ES-I3 (cell line): ENCODE results near the gene WT1.

Experiments used
- H3K36me3 ChIP-seq: 2 replicates; pipeline ENCODE4 v1.6.1; 2013; ENCODE audit warnings: mild to moderate bottlenecking, low read length, control low read depth, moderate library complexity; ENCODE audit not compliant: insufficient read depth
- H3K4me1 ChIP-seq: 2 replicates; pipeline ENCODE4 v1.6.1; 2013; ENCODE audit warnings: mild to moderate bottlenecking, control low read depth, low read length; ENCODE audit not compliant: insufficient read depth
- H3K9ac ChIP-seq: 2 replicates; pipeline ENCODE4 v1.6.1; 2013; ENCODE audit warnings: low read depth, mild to moderate bottlenecking, low read length, moderate library complexity
- H3K9me3 ChIP-seq: 2 replicates; pipeline ENCODE4 v1.6.1; 2013; ENCODE audit warnings: mild to moderate bottlenecking, low read length, moderate library complexity; ENCODE audit not compliant: control insufficient read depth, insufficient read depth

The WT1 gene

GRCh38 chr11:32434356-32435151 lies 785 bp downstream of the WT1 start:
- Histone ChIP-seq H3K9me3 (no peaks in the 10 kb centered on the region; the same call in 1 of the 2 replicates), H3K36me3 (no peaks in the 10 kb centered on the region), H3K4me1 (peaks cover 5% of the 10 kb centered on the region), H3K9ac (peak overlapping the region; percentile 31; the same call in 1 of the 2 replicates)

- H3K9ac ChIP-seq = peak overlapping the region; percentile 31; the same call in 1 of the 2 replicates
These were observed 1.4 kb downstream of the WT1 start for GRCh38 chr11:32433914-32434355.

GRCh38 chr11:32433101-32433913 lies 2.0 kb downstream of the WT1 start:
- H3K9ac ChIP-seq = peak overlapping the region; percentile 31; the same call in 1 of the 2 replicates
- no peaks in the 10 kb centered on the region; the same call in none of the 2 replicates for H3K4me1 ChIP-seq
- no peaks in the 10 kb centered on the region for H3K36me3 ChIP-seq
- no peaks in the 10 kb centered on the region for H3K9me3 ChIP-seq

More at GRCh38 chr11:32433914-32434355, 1.4 kb downstream of the WT1 start:
- Histone ChIP-seq H3K9me3 (no peaks in the 10 kb centered on the region; the same call in 1 of the 2 replicates), H3K36me3 (no peaks in the 10 kb centered on the region), H3K4me1 (peaks cover 5% of the 10 kb centered on the region)

GRCh38 chr11:32432565-32432964 lies 2.8 kb downstream of the WT1 start:
- no peaks in the 10 kb centered on the region for H3K36me3 ChIP-seq
- no peaks in the 10 kb centered on the region for H3K9me3 ChIP-seq
- no peak overlapping the region for H3K9ac ChIP-seq
- no peaks in the 10 kb centered on the region; the same call in none of the 2 replicates for H3K4me1 ChIP-seq

GRCh38 chr11:32430568-32431381 lies 4.6 kb downstream of the WT1 start:
- H3K9ac ChIP-seq = peak overlapping the region; percentile 39; the same call in 1 of the 2 replicates
- no peaks in the 10 kb centered on the region for H3K9me3 ChIP-seq
- H3K4me1 ChIP-seq = no peaks in the 10 kb centered on the region; the same call in none of the 2 replicates
- H3K36me3 ChIP-seq = no peaks in the 10 kb centered on the region

- no peaks in the 10 kb centered on the region; the same call in none of the 2 replicates for H3K4me1 ChIP-seq
- H3K9ac ChIP-seq = no peak overlapping the region
- H3K9me3 ChIP-seq = no peaks in the 10 kb centered on the region
- H3K36me3 ChIP-seq = no peaks in the 10 kb centered on the region
These were observed 5.9 kb downstream of the WT1 start for GRCh38 chr11:32429477-32429876.

GRCh38 chr11:32428665-32429303 lies 6.6 kb downstream of the WT1 start:
- H3K9ac ChIP-seq = no peak overlapping the region
- H3K4me1 ChIP-seq = no peaks in the 10 kb centered on the region; the same call in none of the 2 replicates
- H3K36me3 ChIP-seq = no peaks in the 10 kb centered on the region
- H3K9me3 ChIP-seq = no peaks in the 10 kb centered on the region

GRCh38 chr11:32427935-32428664 lies 7.2 kb downstream of the WT1 start:
- no peaks in the 10 kb centered on the region for H3K9me3 ChIP-seq

GRCh38 chr11:32427616-32427934 lies 7.8 kb downstream of the WT1 start:
- no peaks in the 10 kb centered on the region for H3K9me3 ChIP-seq
- peak overlapping the region; percentile 41; the same call in 1 of the 2 replicates for H3K9ac ChIP-seq
- H3K4me1 ChIP-seq = no peaks in the 10 kb centered on the region; the same call in 1 of the 2 replicates
- no peaks in the 10 kb centered on the region for H3K36me3 ChIP-seq

More at GRCh38 chr11:32427935-32428664, 7.2 kb downstream of the WT1 start:
- Histone ChIP-seq H3K9ac (peak overlapping the region; percentile 41; the same call in 1 of the 2 replicates), H3K36me3 (no peaks in the 10 kb centered on the region), H3K4me1 (no peaks in the 10 kb centered on the region; the same call in none of the 2 replicates)

GRCh38 chr11:32426819-32427615 lies 8.3 kb downstream of the WT1 start:
- peak overlapping the region; percentile 41; the same call in 1 of the 2 replicates for H3K9ac ChIP-seq
- H3K4me1 ChIP-seq = no peaks in the 10 kb centered on the region; the same call in 1 of the 2 replicates
- H3K9me3 ChIP-seq = no peaks in the 10 kb centered on the region
- H3K36me3 ChIP-seq = no peaks in the 10 kb centered on the region

- H3K9ac ChIP-seq = peak overlapping the region; percentile 41; the same call in 1 of the 2 replicates
- no peaks in the 10 kb centered on the region for H3K36me3 ChIP-seq
- H3K4me1 ChIP-seq = peaks cover 3% of the 10 kb centered on the region; the same call in 1 of the 2 replicates
- H3K9me3 ChIP-seq = no peaks in the 10 kb centered on the region
These were observed 9.1 kb downstream of the WT1 start for GRCh38 chr11:32426192-32426591.

GRCh38 chr11:32425761-32426160 lies 9.6 kb downstream of the WT1 start:
- H3K9ac ChIP-seq = no peak overlapping the region
- H3K4me1 ChIP-seq = peaks cover 6% of the 10 kb centered on the region
- H3K36me3 ChIP-seq = no peaks in the 10 kb centered on the region
- no peaks in the 10 kb centered on the region for H3K9me3 ChIP-seq
